ENCODE results near the gene TMPRSS13.
"Not testable (repeated sequence)": the region's sequence is repeated elsewhere in the genome, so short reads cannot be mapped to it uniquely, and the experiment has no call there.

Gene TMPRSS13

DNA sequence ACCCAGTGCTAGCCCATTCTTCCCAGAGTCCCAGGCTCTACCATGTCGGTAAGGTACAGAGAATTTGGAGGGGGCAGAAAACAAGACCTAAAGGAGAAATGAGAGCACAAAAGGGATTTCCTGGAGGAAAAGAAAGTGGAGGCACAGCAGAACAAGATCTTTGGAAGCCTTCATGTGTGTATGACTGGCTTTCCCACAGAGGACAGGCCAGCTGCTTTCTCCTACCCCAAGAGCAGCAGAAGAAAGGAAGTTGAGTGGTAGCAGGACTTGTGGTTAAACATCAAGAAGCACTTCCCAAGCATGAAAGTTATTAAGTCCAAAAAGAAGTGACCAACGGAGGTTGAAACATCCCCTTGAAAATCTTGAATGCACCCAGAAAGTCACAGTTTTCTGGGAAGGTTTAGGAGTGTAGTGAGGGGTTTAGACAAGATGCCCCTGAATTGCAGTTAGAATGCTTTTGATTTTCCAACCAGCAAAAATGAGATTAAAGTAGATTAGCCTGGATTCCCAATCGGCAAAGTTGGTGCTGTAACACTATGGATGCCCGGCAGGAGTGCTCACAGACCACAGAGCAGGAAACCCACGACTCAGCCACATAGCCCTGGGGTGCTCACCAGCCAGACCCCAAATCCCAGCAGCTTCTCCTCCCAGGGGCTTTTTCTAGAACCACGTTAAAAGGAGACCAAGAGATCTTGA lies 608 bp downstream of the TMPRSS13 start:
- no peak for DNase-seq

- no peak for DNase-seq
Observed at GRCh38 chr11:117927926-117928325, 1.3 kb downstream of the TMPRSS13 start.

DNA sequence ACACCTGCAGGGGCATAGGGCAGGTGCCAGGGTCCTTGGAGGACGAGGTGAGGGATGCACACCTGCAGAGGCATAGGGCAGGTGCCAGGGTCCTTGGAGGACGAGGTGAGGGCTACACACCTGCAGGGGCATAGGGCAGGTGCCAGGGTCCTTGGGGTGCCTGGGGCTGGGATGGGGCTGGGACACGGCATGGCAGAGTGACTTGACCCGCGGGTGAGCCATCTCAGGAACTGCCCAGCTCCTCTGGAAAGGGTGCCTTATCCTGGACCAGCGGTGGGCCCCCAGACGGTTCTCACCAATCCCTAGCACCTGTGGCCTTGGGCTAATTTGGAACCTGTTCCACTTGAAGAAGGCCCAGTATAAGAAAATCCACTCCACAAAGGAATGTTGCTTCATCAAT lies 3.0 kb downstream of the TMPRSS13 start:
- DNase-seq, result not testable (repeated sequence)

DNA sequence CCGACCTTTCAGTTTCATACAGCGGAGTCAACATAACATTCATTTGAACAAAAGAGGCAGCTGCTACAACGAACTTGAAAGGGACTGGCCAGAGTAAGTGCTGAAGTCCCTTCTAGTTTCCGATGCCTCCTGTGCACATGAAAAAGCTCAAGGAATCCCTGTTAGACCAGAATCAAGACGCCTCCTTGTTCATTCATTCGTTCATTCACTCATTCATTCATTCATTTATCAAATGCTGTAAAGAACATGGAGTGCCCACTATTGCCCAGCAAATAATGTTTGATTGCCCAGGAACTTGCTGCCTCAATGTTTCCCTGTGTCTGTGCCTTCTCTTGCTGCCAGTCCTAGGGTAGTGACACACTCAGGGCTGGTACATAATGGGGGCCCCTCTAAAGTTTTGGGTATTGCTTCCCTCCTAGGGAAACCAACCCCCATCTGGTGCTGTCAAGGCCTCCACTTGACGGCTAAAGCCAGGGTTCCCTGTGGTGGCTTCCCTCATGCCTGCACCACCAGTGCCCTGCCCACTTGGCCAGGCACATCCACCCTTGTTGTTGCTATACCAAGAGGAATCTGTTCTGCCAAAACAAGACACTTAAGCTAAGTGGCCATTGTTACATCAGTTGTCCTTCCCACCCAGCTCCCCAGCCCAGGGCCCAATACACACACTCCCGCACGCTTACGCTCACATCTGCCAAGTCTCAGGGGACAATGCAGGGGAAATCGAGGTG lies 3.8 kb downstream of the TMPRSS13 start:
- DNase-seq, result no peak

GRCh38 chr11:117924631-117925170 lies 4.5 kb downstream of the TMPRSS13 start:
- no peak for DNase-seq

GRCh38 chr11:117923773-117924172 lies 5.4 kb downstream of the TMPRSS13 start:
- DNase-seq, result no peak

DNA sequence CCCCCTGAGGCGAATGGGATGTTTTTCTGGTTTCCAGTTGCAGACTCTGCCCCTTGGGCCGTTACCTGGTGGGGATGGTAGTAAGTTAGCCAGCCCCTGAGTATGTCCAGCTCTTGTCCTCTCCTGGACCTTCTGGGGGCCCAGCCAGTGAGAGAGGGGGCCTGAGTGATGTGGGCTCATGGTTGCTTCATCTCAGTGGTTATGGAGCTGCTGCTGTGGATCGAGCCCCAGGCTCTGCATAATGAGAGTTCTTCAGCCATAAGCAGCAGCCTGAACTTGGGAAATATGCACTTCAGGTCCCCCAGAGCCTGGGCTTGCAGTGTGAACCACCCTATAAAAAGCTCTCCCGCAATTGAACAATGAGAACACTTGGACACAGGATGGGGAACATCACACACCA lies 5.9 kb downstream of the TMPRSS13 start:
- DNase-seq, result no peak

GRCh38 chr11:117921893-117922292 lies 7.3 kb downstream of the TMPRSS13 start:
- DNase-seq, result no peak

- no peak for DNase-seq
Observed at GRCh38 chr11:117921456-117921855, 7.7 kb downstream of the TMPRSS13 start.

GRCh38 chr11:117919781-117920221 lies 9.4 kb downstream of the TMPRSS13 start:
- DNase-seq, result no peak

DNA sequence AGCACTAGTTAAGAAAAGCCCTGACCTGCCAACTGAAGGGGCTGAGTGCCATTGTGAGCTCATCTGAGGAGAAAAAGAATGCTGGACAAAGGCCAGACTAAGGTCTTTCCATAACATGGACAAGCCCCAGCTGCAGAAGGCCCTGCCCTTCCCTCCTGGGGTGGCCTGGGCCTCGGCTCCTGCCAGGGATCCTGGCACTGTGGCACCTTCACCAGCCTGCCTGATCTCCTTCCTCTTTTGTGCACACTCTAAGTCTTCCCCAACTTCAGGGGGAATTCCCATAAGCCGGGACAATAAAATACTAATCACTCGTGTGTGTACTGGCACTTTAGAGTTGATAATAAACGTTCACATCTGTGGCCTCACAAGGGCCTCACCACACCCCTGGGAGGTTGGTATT lies 9.9 kb downstream of the TMPRSS13 start:
- DNase-seq, result no peak

GRCh38 chr11:117918366-117919255 lies 10.6 kb downstream of the TMPRSS13 start:
- no peak for DNase-seq

GRCh38 chr11:117917591-117918151 lies 11.5 kb downstream of the TMPRSS13 start:
- DNase-seq, result no peak

GRCh38 chr11:117916956-117917355 lies 12.2 kb downstream of the TMPRSS13 start:
- DNase-seq, result no peak

- DNase-seq, result no peak
Observed at GRCh38 chr11:117915672-117916235, 13.4 kb downstream of the TMPRSS13 start.

DNA sequence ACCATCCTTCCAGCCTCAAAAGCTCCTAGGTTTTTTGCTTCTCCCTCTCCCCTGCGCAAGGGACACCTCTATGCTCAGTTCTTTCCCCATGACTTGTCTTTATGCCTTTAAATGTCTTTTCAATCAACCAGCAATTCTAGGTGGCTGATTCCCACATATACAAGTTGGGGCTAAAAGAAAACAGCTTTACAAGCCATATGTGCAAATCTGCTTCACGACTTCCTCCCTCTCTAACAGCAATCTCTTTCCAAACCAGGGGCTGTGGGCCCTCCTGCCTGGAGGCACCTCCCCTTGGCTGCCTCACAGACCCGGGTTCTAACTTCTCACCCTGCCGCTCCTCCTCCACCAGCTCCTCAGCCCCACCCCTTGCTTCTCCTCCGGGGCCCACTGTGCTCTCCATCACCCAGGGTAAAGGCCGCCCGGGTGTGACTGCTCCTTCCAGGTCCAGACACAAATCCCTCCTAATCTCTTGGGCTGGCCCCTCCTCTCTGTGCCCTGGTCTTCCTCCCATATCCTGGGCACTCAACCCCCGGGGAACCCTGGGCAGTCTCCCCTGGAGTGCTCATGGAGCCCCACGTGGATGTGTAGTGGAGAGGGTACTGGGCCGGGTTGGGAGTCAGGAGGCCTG lies 14.1 kb downstream of the TMPRSS13 start:
- no peak for DNase-seq

DNA sequence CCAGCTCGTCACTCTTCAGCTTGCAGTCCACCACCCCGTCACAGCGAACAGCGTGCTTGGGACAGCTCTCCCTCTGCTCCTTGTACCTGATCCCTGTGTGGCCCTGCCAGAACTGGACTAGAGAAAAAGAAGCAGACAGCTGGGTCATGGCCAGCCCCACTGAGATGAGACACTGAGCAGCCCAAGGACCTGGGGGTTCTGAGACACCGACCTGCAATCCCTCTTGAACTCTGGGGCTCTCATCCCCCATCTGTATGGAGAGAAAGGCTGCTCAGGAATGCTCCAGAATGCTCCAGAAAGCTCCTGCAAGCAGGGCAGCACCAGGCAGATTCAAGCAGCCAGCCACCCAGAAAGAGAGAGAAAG lies 14.8 kb downstream of the TMPRSS13 start:
- DNase-seq, result no peak

GRCh38 chr11:117913736-117914397 lies 15.3 kb downstream of the TMPRSS13 start:
- DNase-seq, result no peak

- no peak for DNase-seq
Observed at GRCh38 chr11:117912497-117912896, 16.7 kb downstream of the TMPRSS13 start.

DNA sequence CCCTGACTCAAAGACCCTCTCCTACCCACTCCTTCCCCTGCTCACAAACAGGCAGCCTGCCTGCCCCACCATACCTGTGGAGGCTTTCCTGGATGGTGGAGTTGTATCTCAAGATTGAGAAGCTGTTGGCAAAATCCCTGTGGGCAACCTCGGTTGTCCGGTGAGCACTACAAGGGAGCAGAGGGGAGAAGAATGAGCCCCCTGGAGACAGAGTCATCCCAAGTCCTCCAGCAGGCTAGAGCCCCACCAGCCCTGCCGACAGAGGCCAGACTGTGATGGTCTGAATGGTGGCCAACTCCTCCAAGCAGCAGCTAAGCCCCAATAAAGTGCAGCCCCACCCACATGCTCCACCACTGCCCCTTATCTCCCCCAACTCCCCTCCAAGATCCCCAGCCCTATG lies 17.5 kb downstream of the TMPRSS13 start:
- no peak for DNase-seq

- no peak for DNase-seq
Observed at GRCh38 chr11:117910941-117911655, 18.1 kb downstream of the TMPRSS13 start.

Measured in activated CD4-positive, CD25-positive, alpha-beta regulatory T cell (primary cell).